Ovary (tissue), 9 donors: Measurements from ENCODE around the gene EXOC1L. TPM values are rescaled to one million over a fixed set of nuclear protein-coding genes. Genes with fewer than 3 reads are reported as not detected.

Experiments used
- polyA plus RNA-seq, 2 donors: library from polyadenylated mRNA; stranded (reverse); fragments of 200-250 nt in 1 of 2; fragments of 350-450 nt in 1 of 2; fragmentation: Illumina TruSeq in 1 of 2; extraction: RNeasy Lipid Tissue Mini Kit (QIAGEN cat#74804) in 1 of 2; gene quantifications; one replicate each; pipeline ENCODE4 v1.2.3, GENCODE V29; 2013 to 2014
- small RNA-seq: library from RNA; depleted of rRNA; stranded (forward); fragments of <200 nt; gene quantifications from one replicate; pipeline ENCODE3, GENCODE V24; 2016
- total RNA-seq, 7 donors: library from RNA; depleted of rRNA in 2 of 7; stranded (reverse); fragments of >200 nt in 2 of 7; fragmentation: NEBNext Ultra II Directional in 3 of 7; extraction: Animal tissue kit (Norgen Biotek cat#: 25700) in 3 of 7; gene quantifications; one replicate each; pipeline versions ENCODE4 v1.1.0 to v1.2.4, GENCODE V29; 2016 to 2023
- donor health status: DM: no; HTN: no; CAD: no; lungs with moderate emphysema.
- donor health status: DM: no; HTN: no; CAD: no.
- donor health status: Bipolar disorder and iron deficiency.
- donor health status: DM: yes; HTN: yes; CAD: no.
- donor health status: DM: no; HTN: no; CAD: no.
- donor health status: DM: yes; HTN: yes; CAD: no.

EXOC1L gene
- total and polyA plus RNA-seq, 9 donors: not detected

Small RNAs within 50 kb of the gene (small RNA-seq; reads per million reads assigned to genes)
- gene RNU6-276P: not detected
- not detected for gene RNU6-652P

Other genes with a start within 250 kb of the EXOC1L start
- not detected for gene PDCL2, start 227.5 kb upstream of the EXOC1L start, total RNA-seq
- not detected for gene PDCL2, start 227.5 kb upstream of the EXOC1L start, polyA plus RNA-seq
- under 1 TPM in 1 of 7 donors, not detected in 6; 0.77 TPM for gene NMU, start 183.5 kb upstream of the EXOC1L start, total RNA-seq
- under 1 TPM in 1 of 2 donors, not detected in 1; 0.28 TPM for gene NMU, start 183.5 kb upstream of the EXOC1L start, polyA plus RNA-seq
- gene EXOC1, start 33.9 kb downstream of the EXOC1L start, total RNA-seq: 10 to 100 TPM; 20.1 to 32.7 (median 24.1) TPM
- gene EXOC1, start 33.9 kb downstream of the EXOC1L start, polyA plus RNA-seq: 10 to 100 TPM; 14.6 to 26.5 TPM
- 10 to 100 TPM in 2 of 7 donors, 1 to 10 TPM in 5; 4.3 to 11.5 (median 8.6) TPM for gene CEP135, start 129.2 kb downstream of the EXOC1L start, total RNA-seq
- 1 to 10 TPM; 4.5 to 5.8 TPM for gene CEP135, start 129.2 kb downstream of the EXOC1L start, polyA plus RNA-seq